H1 (cell line): ENCODE measurements around the gene C1GALT1C1.

Experiments used
- ATF3 ChIP-seq: IDR thresholded peaks from 2 replicates; pipeline ENCODE4 v1.6.1; 2011; ENCODE audit warnings: low read depth, mild to moderate bottlenecking, low read length; ENCODE audit not compliant: insufficient read depth
- CBX5 ChIP-seq: fragments of 300-800, 300-1000 bp; sonication (generic); IDR thresholded peaks from 2 replicates; pipeline ENCODE4 v1.7.1; 2016; ENCODE audit warnings: antibody characterized with exemption, low read length, low read depth
- EP300 ChIP-seq, 2 experiments: IDR thresholded peaks; 1 replicate in 1 of 2; 2 replicates in 1 of 2; pipeline ENCODE4 v1.6.1; 2011 to 2012; ENCODE audit warnings: low read depth in 2 of 2, low read length in 2 of 2, mild to moderate bottlenecking in 2 of 2, borderline replicate concordance in 1 of 2, inconsistent platforms in 1 of 2, moderate library complexity in 1 of 2
- GTF2F1 ChIP-seq: IDR thresholded peaks from 2 replicates; pipeline ENCODE4 v1.6.1; 2012; ENCODE audit warnings: low read depth, low read length, improper control_type of control experiment, borderline replicate concordance
- HDAC6 ChIP-seq: IDR thresholded peaks from one replicate; pipeline ENCODE4 v1.7.1; 2012; ENCODE audit warnings: low read depth, mild to moderate bottlenecking, inconsistent platforms, low read length, moderate library complexity
- MAFK ChIP-seq: IDR thresholded peaks from 2 replicates; pipeline ENCODE4 v1.6.1; 2012; ENCODE audit warnings: low read depth, mild to moderate bottlenecking, improper control_type of control experiment, low read length
- POLR2A ChIP-seq, 2 experiments: IDR thresholded peaks; 1 replicate in 1 of 2; 2 replicates in 1 of 2; pipeline ENCODE4 v1.6.1; 2011; ENCODE audit warnings: low read depth in 2 of 2, low read length in 2 of 2, mild to moderate bottlenecking in 2 of 2; ENCODE audit errors: control extremely low read depth in 1 of 2
- RAD21 ChIP-seq, 2 experiments: IDR thresholded peaks in 1 of 2; conservative IDR thresholded peaks in 1 of 2; 2 replicates each; pipeline ENCODE4 v1.6.1; 2011; ENCODE audit warnings: low read depth in 2 of 2, low read length in 2 of 2, improper control_type of control experiment in 1 of 2, inconsistent platforms in 1 of 2, mild to moderate bottlenecking in 1 of 2, moderate library complexity in 1 of 2
- SIN3A ChIP-seq, 2 experiments: IDR thresholded peaks in 1 of 2; conservative IDR thresholded peaks in 1 of 2; 2 replicates each; pipeline ENCODE4 v1.6.1; 2011 to 2012; ENCODE audit warnings: low read length in 2 of 2, improper control_type of control experiment in 1 of 2, low read depth in 1 of 2, mild to moderate bottlenecking in 1 of 2
- SRF ChIP-seq: IDR thresholded peaks from 2 replicates; pipeline ENCODE4 v1.6.1; 2011; ENCODE audit warnings: mild to moderate bottlenecking, low read depth, low read length, moderate library complexity
- TAF1 ChIP-seq: IDR thresholded peaks from 2 replicates; pipeline ENCODE4 v1.6.1; 2011; ENCODE audit warnings: mild to moderate bottlenecking, low read depth, low read length
- USF2 ChIP-seq: IDR thresholded peaks from 2 replicates; pipeline ENCODE4 v1.6.1; 2011; ENCODE audit warnings: low read length, improper control_type of control experiment
- TF ChIP-seq, protein P1 (sequence below), 3 experiments: IDR thresholded peaks; 1 replicate in 2 of 3; 2 replicates in 1 of 3; pipeline versions ENCODE4 v1.5.1 to v1.6.1; 2011; ENCODE audit warnings: low read length in 3 of 3, mild to moderate bottlenecking in 3 of 3, inconsistent platforms in 2 of 3, low read depth in 1 of 3, moderate library complexity in 1 of 3; ENCODE audit not compliant: insufficient read depth in 1 of 3; ENCODE audit errors: control extremely low read depth in 1 of 3

- TF ChIP-seq RAD21 (IDR thresholded peaks at IDR 0.05 in 1 of 2, conservative IDR thresholded peaks at IDR 0.05 in 1 of 2; ENCODE audit: low read depth in 2 of 2, low read length in 2 of 2): no peak
- no peak for TF ChIP-seq SIN3A (conservative IDR thresholded peaks at IDR 0.05 in 1 of 2, IDR thresholded peaks at IDR 0.05 in 1 of 2; ENCODE audit: low read depth in 1 of 2, low read length in 2 of 2)
- no peak for TF ChIP-seq POLR2A (IDR thresholded peaks at IDR 0.05; ENCODE audit: control extremely low read depth in 1 of 2, low read depth in 2 of 2, low read length in 2 of 2)
- TF ChIP-seq, protein P1, sequence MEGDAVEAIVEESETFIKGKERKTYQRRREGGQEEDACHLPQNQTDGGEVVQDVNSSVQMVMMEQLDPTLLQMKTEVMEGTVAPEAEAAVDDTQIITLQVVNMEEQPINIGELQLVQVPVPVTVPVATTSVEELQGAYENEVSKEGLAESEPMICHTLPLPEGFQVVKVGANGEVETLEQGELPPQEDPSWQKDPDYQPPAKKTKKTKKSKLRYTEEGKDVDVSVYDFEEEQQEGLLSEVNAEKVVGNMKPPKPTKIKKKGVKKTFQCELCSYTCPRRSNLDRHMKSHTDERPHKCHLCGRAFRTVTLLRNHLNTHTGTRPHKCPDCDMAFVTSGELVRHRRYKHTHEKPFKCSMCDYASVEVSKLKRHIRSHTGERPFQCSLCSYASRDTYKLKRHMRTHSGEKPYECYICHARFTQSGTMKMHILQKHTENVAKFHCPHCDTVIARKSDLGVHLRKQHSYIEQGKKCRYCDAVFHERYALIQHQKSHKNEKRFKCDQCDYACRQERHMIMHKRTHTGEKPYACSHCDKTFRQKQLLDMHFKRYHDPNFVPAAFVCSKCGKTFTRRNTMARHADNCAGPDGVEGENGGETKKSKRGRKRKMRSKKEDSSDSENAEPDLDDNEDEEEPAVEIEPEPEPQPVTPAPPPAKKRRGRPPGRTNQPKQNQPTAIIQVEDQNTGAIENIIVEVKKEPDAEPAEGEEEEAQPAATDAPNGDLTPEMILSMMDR (IDR thresholded peaks at IDR 0.05; ENCODE audit: control extremely low read depth in 1 of 3, insufficient read depth in 1 of 3, low read depth in 1 of 3, low read length in 3 of 3): no peak
- no peak for TF ChIP-seq ATF3
- TF ChIP-seq HDAC6: no peak
- TF ChIP-seq CBX5: no peak
- no peak for TF ChIP-seq GTF2F1
- TF ChIP-seq EP300 (IDR thresholded peaks at IDR 0.05; ENCODE audit: borderline replicate concordance in 1 of 2, low read depth in 2 of 2, low read length in 2 of 2): no peak
- no peak for TF ChIP-seq TAF1
- TF ChIP-seq USF2: no peak
- TF ChIP-seq SRF: no peak
- no peak for TF ChIP-seq MAFK
These were observed 34.2 kb upstream of the C1GALT1C1 start for GRCh38 chrX:120664081-120664480.
